Activated CD8-positive, alpha-beta memory T cell treated with anti-CD3 and anti-CD28 coated beads for 36 hours (primary cell): ENCODE results near the gene ADAMTSL1. TPM values are rescaled to one million over a fixed set of nuclear protein-coding genes. Genes with fewer than 3 reads are reported as not detected.

Experiments used
- CTCF ChIA-PET: fragments of 350-600 bp; sonication (Branson Sonifier 250); formaldehyde crosslinking; loops from one replicate; lab custom pipeline; 2021; ENCODE audit warnings: antibody characterized with exemption; lab: Charles Lee
- POLR2A ChIA-PET: fragments of 350-600 bp; sonication (Branson Sonifier 250); formaldehyde crosslinking; loops from one replicate; lab custom pipeline; 2021; ENCODE audit warnings: antibody characterized with exemption; lab: Charles Lee
- total RNA-seq, 2 experiments: library from RNA; stranded (reverse); gene quantifications; one replicate each; pipeline ENCODE4 v1.2.3, GENCODE V29; 2021

The ADAMTSL1 gene
- total RNA-seq, 2 experiments from 2014 or later: not detected

DNA sequence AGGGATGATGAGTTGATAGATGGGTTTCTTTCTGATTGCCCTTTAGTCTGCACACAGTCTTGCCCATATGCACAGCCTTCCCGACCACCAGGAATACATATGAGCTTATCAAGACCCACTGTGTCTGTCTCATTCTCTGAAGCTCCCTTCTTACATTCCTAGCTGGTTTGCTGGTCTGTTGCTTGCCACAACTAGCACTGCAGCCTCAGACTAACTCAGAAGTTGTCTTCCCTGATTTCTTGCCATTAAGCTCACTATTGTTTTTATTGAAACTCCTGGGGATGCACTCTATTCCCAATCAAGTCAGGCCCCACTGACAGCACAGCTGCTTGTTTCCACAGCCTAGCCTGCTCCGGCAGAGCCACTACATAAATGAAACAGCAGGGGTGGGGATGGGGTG lies 461.6 kb downstream of the ADAMTSL1 start:
- CTCF ChIA-PET: no interaction called here
- POLR2A ChIA-PET: no interaction called here

- CTCF ChIA-PET: no interaction called here
- POLR2A ChIA-PET: no interaction called here
Measured at GRCh38 chr9:18936094-18936871, 462.3 kb downstream of the ADAMTSL1 start.

GRCh38 chr9:18939943-18940342 lies 466.0 kb downstream of the ADAMTSL1 start:
- CTCF ChIA-PET: no interaction called here
- POLR2A ChIA-PET: no interaction called here

DNA sequence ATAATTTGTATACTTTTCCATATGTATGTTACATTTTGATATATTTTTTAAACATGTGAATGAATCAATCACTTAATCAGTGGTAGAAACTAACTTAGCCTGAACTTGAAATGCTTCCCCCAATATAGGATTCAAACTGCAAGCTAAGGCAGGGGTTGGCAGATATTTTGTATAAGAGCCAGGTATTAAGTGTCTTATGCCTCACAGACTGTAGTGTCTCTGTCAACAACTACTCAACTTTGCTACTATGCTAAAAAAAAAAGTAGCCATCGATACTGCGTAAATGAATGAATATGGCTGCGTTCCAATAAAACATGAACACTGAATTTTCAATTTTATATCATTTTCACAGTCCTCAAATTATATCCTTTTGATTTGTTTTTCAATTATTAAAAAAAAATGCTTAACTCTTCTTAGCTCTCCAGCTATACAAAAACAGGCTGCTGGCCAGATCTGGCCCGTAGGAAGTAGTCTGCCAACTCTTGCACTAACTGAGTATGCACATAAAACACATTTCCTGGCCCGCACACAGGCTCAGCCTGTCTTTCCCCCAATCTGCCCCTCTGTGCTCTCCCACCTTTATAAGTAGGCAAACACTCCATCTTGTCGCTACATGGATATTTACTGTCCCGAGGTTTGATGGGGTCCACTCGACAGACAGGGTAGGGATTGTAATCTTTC lies 467.2 kb downstream of the ADAMTSL1 start:
- CTCF ChIA-PET: no interaction called here
- POLR2A ChIA-PET: no interaction called here

DNA sequence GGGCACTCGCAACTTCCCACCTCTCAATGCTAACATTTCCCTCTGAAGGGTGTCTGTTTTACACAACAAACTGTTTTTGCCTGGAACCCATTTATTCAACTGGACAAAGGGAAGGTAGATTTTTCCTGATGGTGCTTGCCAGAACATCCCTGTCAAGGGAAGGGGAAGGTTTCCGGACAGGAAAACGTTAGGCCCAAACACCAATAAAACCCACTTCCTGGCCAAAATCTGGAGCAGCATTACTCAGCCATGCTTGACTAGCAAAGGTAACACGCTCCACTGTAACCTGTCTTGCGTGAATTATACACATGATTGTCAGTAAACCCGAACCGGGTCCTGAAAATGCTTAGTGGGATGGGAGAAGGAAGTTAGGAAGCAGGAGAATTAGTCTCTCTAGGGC lies 468.8 kb downstream of the ADAMTSL1 start:
- CTCF ChIA-PET: no interaction called here
- POLR2A ChIA-PET: no interaction called here

DNA sequence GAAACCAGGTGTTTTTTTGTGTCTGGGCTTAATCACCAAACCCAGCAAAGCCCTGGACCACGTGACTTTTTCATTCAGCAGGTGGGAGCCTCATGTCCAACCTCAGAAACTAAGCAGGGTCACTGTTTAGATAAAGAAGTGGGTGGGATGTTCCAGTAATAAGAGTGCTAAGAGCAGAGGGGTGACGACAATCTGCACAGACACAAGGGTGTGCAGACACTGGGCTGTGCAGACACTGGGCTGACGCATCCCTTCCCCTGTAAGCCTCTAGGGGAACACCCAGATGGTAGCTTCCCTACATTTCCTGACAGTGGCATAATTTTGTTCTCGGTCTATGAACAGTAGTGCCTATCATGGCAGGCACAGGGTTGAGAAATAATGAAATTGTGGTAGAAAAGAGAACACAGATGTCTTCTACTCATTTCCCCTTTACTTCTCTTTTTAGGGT lies 474.0 kb downstream of the ADAMTSL1 start:
- POLR2A ChIA-PET: no interaction called here
- CTCF ChIA-PET: no interaction called here

DNA sequence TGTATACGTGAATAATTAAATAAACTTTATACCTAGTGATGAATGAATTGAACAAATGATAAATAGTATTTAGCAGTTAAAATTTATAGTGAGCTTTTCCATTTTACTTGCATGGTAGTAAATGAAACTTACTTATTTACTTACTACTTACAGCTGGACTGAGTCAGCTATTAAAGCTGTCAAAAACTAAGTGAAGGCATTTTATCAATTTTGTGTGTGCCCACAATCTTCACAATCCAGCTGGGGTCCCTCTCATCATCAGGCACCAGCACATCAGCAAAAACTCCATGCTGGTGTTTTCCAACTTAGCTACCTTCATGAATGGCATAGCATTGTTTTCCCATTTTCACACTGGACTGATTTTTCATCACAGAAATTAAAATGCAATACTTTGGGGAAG lies 478.0 kb downstream of the ADAMTSL1 start:
- POLR2A ChIA-PET: no interaction called here
- CTCF ChIA-PET: no interaction called here

DNA sequence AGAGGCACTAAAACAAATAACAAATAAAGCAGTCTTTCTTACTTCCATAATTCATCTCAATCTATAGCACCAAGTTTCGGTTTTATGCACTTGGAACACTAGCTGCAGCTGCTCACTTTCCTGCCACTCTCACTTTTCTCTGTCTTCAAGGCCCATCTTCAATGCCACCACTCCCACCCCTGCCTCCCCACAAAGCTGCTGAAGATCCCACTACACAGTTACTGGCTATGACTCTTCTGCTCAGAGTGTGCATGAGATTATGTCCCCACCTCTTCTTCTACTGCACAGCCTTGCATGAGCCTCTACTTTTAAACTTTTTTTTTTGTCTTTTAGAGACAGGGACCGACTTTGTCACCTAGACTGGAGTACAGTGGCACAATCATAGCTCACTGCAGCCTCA lies 481.7 kb downstream of the ADAMTSL1 start:
- ChIA-PET POLR2A (no interaction called here), CTCF (no interaction called here)
